ENCODE data around the gene RNF223. TPM values are rescaled to one million over a fixed set of nuclear protein-coding genes. Genes with fewer than 3 reads are reported as not detected.

Gene RNF223
- total and polyA plus RNA-seq, 2 of the 8 experiments (the other 6 are each of a cell fraction or from before 2014, with no cell fraction given) = not detected

DNA sequence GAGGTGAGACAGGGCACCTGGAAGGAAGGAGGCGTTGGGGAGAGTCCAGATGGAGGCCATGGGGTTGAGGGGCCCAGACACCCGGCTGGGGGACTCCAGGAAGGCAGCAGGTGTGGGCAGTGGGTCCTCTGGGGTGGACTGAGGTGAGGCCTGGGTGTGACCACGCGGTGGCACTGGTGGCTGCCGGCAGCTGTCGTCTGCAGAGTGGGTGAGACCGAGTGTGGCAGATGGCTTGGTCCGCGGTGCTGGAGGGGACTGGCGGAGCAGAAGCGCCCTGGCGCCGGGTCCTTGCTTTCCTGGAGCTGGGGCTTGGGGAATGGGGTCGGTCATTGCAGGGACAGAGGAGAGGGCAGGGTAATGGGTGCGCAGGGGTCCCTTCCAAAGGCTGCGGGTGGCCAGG is 41.7 kb downstream of the RNF223 start:
- Histone ChIP-seq H4K20me1 (replicated peaks in 1 of 2; ENCODE audit: control insufficient read depth in 1 of 2, insufficient read depth in 2 of 2, low read length in 2 of 2) (peaks cover 24 to 45% of the 10 kb centered on the region in 2 experiments), H3K4me2 (ENCODE audit: insufficient read depth in 1 of 2, low read depth in 2 of 2, low read length in 2 of 2) (peak overlapping the region; percentile 13 to 75)

More for the DNA sequence above, 41.7 kb downstream of the RNF223 start:
- Histone ChIP-seq H3K9me3 (ENCODE audit: insufficient read depth in 2 of 2, low read depth in 1 of 2, low read length in 1 of 2) (no peaks in the 10 kb centered on the region), H3K4me3 (ENCODE audit: extremely low read depth in 1 of 4, insufficient read depth in 2 of 4, low read depth in 3 of 4, low read length in 4 of 4) (peak overlapping the region in 3 of 4 experiments; percentile 13 to 67 (median 23); a peak in 4 of 8 replicates), H4K8ac (ENCODE audit: extremely low read depth, insufficient read depth, low read length) (no peak overlapping the region), H2BK20ac (ENCODE audit: low read length) (no peak overlapping the region), H3K4me1 (replicated peaks in 1 of 4; ENCODE audit: control insufficient read depth in 3 of 4, insufficient read depth in 4 of 4, low read length in 3 of 4) (peaks cover 0 to 26% (median 11%) of the 10 kb centered on the region in 4 experiments; a peak in 6 of 7 replicates), H3K14ac (ENCODE audit: insufficient read length) (no peak overlapping the region), H3K79me2 (ENCODE audit: control insufficient read depth in 1 of 2, insufficient read depth in 2 of 2, low read length in 2 of 2) (no peaks in the 10 kb centered on the region), H3K56ac (replicated peaks; ENCODE audit: insufficient read length, low read depth, low read length) (no peak overlapping the region), H3K79me1 (ENCODE audit: low read depth, low read length) (peaks cover 6% of the 10 kb centered on the region), H3K23ac (ENCODE audit: insufficient read length) (no peak overlapping the region), H2BK12ac (ENCODE audit: low read depth, low read length) (no peak overlapping the region), H3K27me3 (replicated peaks in 1 of 4; ENCODE audit: control insufficient read depth in 3 of 4, extremely low read depth in 1 of 4, insufficient read depth in 3 of 4, low read length in 3 of 4) (peaks cover 0 to 18% (median 13%) of the 10 kb centered on the region in 4 experiments; a peak in 5 of 7 replicates), H2BK120ac (replicated peaks; ENCODE audit: low read depth, low read length) (no peak overlapping the region), H2AFZ (ENCODE audit: low read length) (no peak overlapping the region), H3K18ac (ENCODE audit: extremely low read depth, low read length) (no peak overlapping the region; the same call in 1 of the 2 replicates), H3K4ac (replicated peaks; ENCODE audit: insufficient read length, low read depth, low read length) (no peak overlapping the region), H2AK5ac (ENCODE audit: low read depth, low read length) (0 out of 2 replicates have a peak overlapping the region, but pooled peaks have one; percentile 53), H4K5ac (ENCODE audit: insufficient read length, low read depth, low read length) (no peak overlapping the region), H3K36me3 (ENCODE audit: control insufficient read depth in 2 of 4, insufficient read depth in 4 of 4, low read length in 3 of 4) (peaks cover 0 to 11% (median under 1%) of the 10 kb centered on the region in 4 experiments; a peak in 2 of 8 replicates), H4K91ac (replicated peaks; ENCODE audit: insufficient read length, low read length) (no peak overlapping the region), H3K23me2 (ENCODE audit: low read depth, low read length) (peaks cover 8% of the 10 kb centered on the region), H2BK15ac (ENCODE audit: low read length) (no peak overlapping the region), H3K27ac (ENCODE audit: low read depth, low read length) (no peak overlapping the region; the same call in 1 of the 2 replicates), H2BK5ac (ENCODE audit: low read depth, low read length) (no peak overlapping the region), H3K9ac (replicated peaks in 1 of 4; ENCODE audit: extremely low read depth in 1 of 4, low read depth in 3 of 4, low read length in 3 of 4) (peak overlapping the region in 1 of 4 experiments; percentile 1; a peak in 1 of 7 replicates)
- POLR2A ChIA-PET (ENCODE audit: partially characterized antibody) = interaction anchor here (0.5 to 10.9 kb wide), 22 partner anchors 8 to 397 kb away, joined by 3 to 245 read pairs (median 4); partner anchors contain the start of genes AGRN, HES4, ISG15 and PERM1
- 54% methylated on average over 9 of the region's 16 CpGs; no CpG with 5 or more reads in 1 of the 2 experiments for WGBS, 2 experiments (ENCODE audit: extremely low coverage in 1 of 2, insufficient coverage in 1 of 2, insufficient read length in 1 of 2, insufficient replicate concordance in 2 of 2, low coverage in 1 of 2, low lambda C conversion rate in 2 of 2, missing lambda C conversion rate in 1 of 2)
- FAIRE-seq = no peak
- TF ChIP-seq MAX (IDR thresholded peaks at IDR 0.05) = peak; percentile 15; the same call in 1 of the 2 replicates
- no peak for TF ChIP-seq EZH2 (IDR thresholded peaks at IDR 0.05; ENCODE audit: low read depth, low read length, severe bottlenecking)
- peak in 1 of 3 experiments; percentile 11; a peak in 2 of 4 replicates for TF ChIP-seq CTCF (IDR thresholded peaks at IDR 0.05; ENCODE audit: control extremely low read depth in 1 of 3, insufficient read depth in 1 of 3, low read depth in 1 of 3, low read length in 3 of 3)
- TF ChIP-seq RAD21 (IDR thresholded peaks at IDR 0.05 in 1 of 2, conservative IDR thresholded peaks at IDR 0.05 in 1 of 2; ENCODE audit: low read depth in 2 of 2, low read length in 2 of 2) = peak in 1 of 2 experiments; percentile 16; a peak in 1 of 4 replicates
- no peak for TF ChIP-seq TAF7 (optimal IDR thresholded peaks at IDR 0.05; ENCODE audit: borderline replicate concordance, low read depth, low read length)
- no peak for TF ChIP-seq SUZ12 (IDR thresholded peaks at IDR 0.05; ENCODE audit: low read length)
- no peak for DNase-seq (ENCODE audit: low read depth in 1 of 2, low spot score in 2 of 2)
- CTCF ChIA-PET (ENCODE audit: partially characterized antibody) = interaction anchor here (0.7 to 4.5 kb wide), 16 partner anchors 9 to 247 kb away, joined by 3 to 60 read pairs (median 4); partner anchors contain the start of genes ISG15 and PERM1

Data from H1 (cell line).